B cell (primary cell): Measurements from ENCODE around the gene LIMS4.
"Not testable (repeated sequence)": the region's sequence is repeated elsewhere in the genome, so short reads cannot be mapped to it uniquely, and the experiment has no call there.

ENCODE experiments used
- CTCF ChIP-seq: fragments of 200-600 bp; IDR thresholded peaks from one replicate; pipeline ENCODE4 v1.8.0; 2022; ENCODE audit warnings: antibody characterized with exemption, mild to moderate bottlenecking
- EZH2 ChIP-seq: IDR thresholded peaks from 2 replicates; pipeline ENCODE4 v1.6.1; 2012; ENCODE audit warnings: borderline replicate concordance, low read depth, mild to moderate bottlenecking, moderate library complexity, low read length; ENCODE audit not compliant: insufficient read depth, poor library complexity, severe bottlenecking

- not testable (repeated sequence) for TF ChIP-seq CTCF, EZH2
These were observed 23.4 kb upstream of the LIMS4 start for GRCh38 chr2:110496027-110496426.
